DND-41 (cell line): ENCODE results near the gene RCAN2.

Experiments
- CTCF ChIP-seq: IDR thresholded peaks from 2 replicates; pipeline ENCODE4 v1.5.1; 2012; ENCODE audit warnings: borderline replicate concordance, low read length, moderate library complexity, mild to moderate bottlenecking; ENCODE audit not compliant: poor library complexity, severe bottlenecking; ENCODE audit errors: extremely low read depth
- EZH2 ChIP-seq: IDR thresholded peaks from 3 replicates; pipeline ENCODE4 v1.6.1; 2012; ENCODE audit warnings: borderline replicate concordance, low read depth, mild to moderate bottlenecking, moderate library complexity, low read length, inconsistent platforms; ENCODE audit not compliant: severe bottlenecking

GRCh38 chr6:46393161-46393939, 97.9 kb downstream of the RCAN2 start:
- TF ChIP-seq CTCF, result no peak
- TF ChIP-seq EZH2, result no peak
